CD8-positive, alpha-beta memory T cell (primary cell): ENCODE measurements around the gene SLC38A11. TPM values are rescaled to one million over a fixed set of nuclear protein-coding genes. Genes with fewer than 3 reads are reported as not detected.

Source experiments
- CTCF ChIA-PET: fragments of 350-600 bp; sonication (Branson Sonifier 250); formaldehyde crosslinking; loops from one replicate; lab custom pipeline; 2021; ENCODE audit warnings: antibody characterized with exemption; lab: Charles Lee
- POLR2A ChIA-PET: fragments of 350-600 bp; sonication (Branson Sonifier 250); formaldehyde crosslinking; loops from one replicate; lab custom pipeline; 2021; ENCODE audit warnings: antibody characterized with exemption; lab: Charles Lee
- DNase-seq, 5 donors: peaks; one replicate each; pipeline versions ENCODE4 v3.0.0 to v3.0.0-alpha.2; 2020 to 2022; ENCODE audit warnings: mixed read lengths in 1 of 5
- H3K27ac ChIP-seq: one replicate; pipeline ENCODE4 v1.7.0; 2013; ENCODE audit warnings: low read depth, mild to moderate bottlenecking, low read length, moderate library complexity
- H3K27me3 ChIP-seq: 2 replicates; pipeline ENCODE4 v1.7.0; 2013; ENCODE audit warnings: low read length, mild to moderate bottlenecking; ENCODE audit not compliant: insufficient read depth, poor library complexity, severe bottlenecking
- H3K36me3 ChIP-seq: 2 replicates; pipeline ENCODE4 v1.7.0; 2013; ENCODE audit warnings: mild to moderate bottlenecking, low read length, moderate library complexity; ENCODE audit not compliant: insufficient read depth
- H3K4me1 ChIP-seq: 2 replicates; pipeline ENCODE4 v1.7.0; 2013; ENCODE audit warnings: mild to moderate bottlenecking, low read length, moderate library complexity; ENCODE audit not compliant: insufficient read depth
- H3K4me3 ChIP-seq: 2 replicates; pipeline ENCODE4 v1.7.0; 2013; ENCODE audit warnings: mild to moderate bottlenecking, low read length
- H3K9me3 ChIP-seq: 2 replicates; pipeline ENCODE4 v1.7.0; 2013; ENCODE audit warnings: mild to moderate bottlenecking, low read length
- H3K27ac Mint-ChIP-seq, 8 donors: one replicate each; pipeline ENCODE4 v1.8.0; 2020 to 2021; ENCODE audit warnings: mixed read lengths in 8 of 8, mild to moderate bottlenecking in 6 of 8, inconsistent platforms in 3 of 8, moderate library complexity in 3 of 8
- H3K27me3 Mint-ChIP-seq, 2 donors: one replicate each; pipeline ENCODE4 v1.8.0; 2020 to 2021; ENCODE audit warnings: mixed read lengths in 2 of 2, mild to moderate bottlenecking in 1 of 2, moderate library complexity in 1 of 2
- H3K36me3 Mint-ChIP-seq, 3 donors: one replicate each; pipeline ENCODE4 v1.8.0; 2020 to 2021; ENCODE audit warnings: mixed read lengths in 3 of 3, inconsistent platforms in 1 of 3, mild to moderate bottlenecking in 1 of 3
- H3K4me1 Mint-ChIP-seq, 3 donors: one replicate each; pipeline ENCODE4 v1.8.0; 2020 to 2021; ENCODE audit warnings: mixed read lengths in 3 of 3, inconsistent platforms in 1 of 3, mild to moderate bottlenecking in 1 of 3
- H3K4me3 Mint-ChIP-seq, 7 donors: one replicate each; pipeline ENCODE4 v1.8.0; 2020 to 2021; ENCODE audit warnings: mixed read lengths in 7 of 7, mild to moderate bottlenecking in 6 of 7, moderate library complexity in 4 of 7, inconsistent platforms in 2 of 7
- H3K9me3 Mint-ChIP-seq, 5 donors: one replicate each; pipeline ENCODE4 v1.8.0; 2020 to 2022; ENCODE audit warnings: mixed read lengths in 5 of 5, mild to moderate bottlenecking in 3 of 5, moderate library complexity in 2 of 5, inconsistent platforms in 1 of 5
- polyA plus RNA-seq: library from polyadenylated mRNA; unstranded; fragments of 300-500 nt; fragmentation: Illumina TruSeq; gene quantifications from one replicate; pipeline ENCODE4 v1.2.3, GENCODE V29; 2021
- total RNA-seq, 2 experiments: library from RNA; stranded (reverse); gene quantifications; one replicate each; pipeline ENCODE4 v1.2.3, GENCODE V29; 2021

The SLC38A11 gene
- total and polyA plus RNA-seq, 3 experiments from 2014 or later, result not detected

DNA sequence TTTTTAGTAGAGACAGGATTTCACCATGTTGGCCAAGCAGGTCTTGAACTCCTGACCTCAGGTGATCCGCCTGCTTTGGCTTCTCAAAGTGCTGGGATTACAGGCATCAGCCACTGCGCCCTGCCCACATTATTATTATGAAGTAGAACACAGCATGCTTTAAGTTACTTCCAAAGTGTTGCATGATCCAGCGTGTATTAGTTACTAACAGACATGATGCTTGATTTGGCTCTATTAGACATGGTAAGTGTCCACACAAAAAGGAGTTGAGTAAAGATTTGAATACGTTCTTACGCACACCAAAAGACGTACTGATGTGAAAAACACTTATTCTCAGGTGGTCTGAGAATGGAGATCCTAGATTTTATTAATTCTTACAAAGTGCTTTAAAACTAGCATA, 50.0 kb downstream of the SLC38A11 start:
- Mint-ChIP-seq H3K27ac (no peak overlapping the region), H3K27me3 (no peaks in the 10 kb centered on the region), H3K4me3 (no peak overlapping the region), H3K36me3 (no peaks in the 10 kb centered on the region), H3K4me1 (no peaks in the 10 kb centered on the region), H3K9me3 (peaks cover 0 to 9% (median 2%) of the 10 kb centered on the region in 5 donors)
- DNase-seq, result no peak
- Histone ChIP-seq H3K27me3 (no peaks in the 10 kb centered on the region), H3K36me3 (no peaks in the 10 kb centered on the region), H3K4me3 (no peak overlapping the region), H3K27ac (no peak overlapping the region), H3K9me3 (no peaks in the 10 kb centered on the region), H3K4me1 (no peaks in the 10 kb centered on the region)
- ChIA-PET CTCF (no interaction called here), POLR2A (no interaction called here)

DNA sequence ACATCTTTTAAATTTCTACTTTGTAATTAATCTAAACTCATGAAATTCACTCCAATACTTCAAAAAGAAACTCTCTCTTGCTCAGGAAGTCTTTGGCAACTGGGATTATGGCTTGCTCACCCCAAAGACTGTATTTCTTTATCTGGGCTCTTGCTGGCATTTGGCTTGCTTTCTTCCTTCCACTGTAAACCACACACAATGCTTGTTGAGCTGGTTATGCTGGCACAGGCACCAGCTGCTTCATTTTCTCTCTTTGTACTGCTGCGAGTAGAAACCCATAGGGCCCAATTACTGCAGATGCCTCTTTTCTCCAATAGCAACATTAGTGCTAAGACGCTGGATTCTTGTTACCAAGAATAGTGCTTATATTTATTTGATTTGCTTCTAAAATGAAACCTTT, 51.4 kb downstream of the SLC38A11 start:
- H3K9me3 Mint-ChIP-seq, result peaks cover 1 to 9% (median 2%) of the 10 kb centered on the region in 5 donors
- H3K4me3 ChIP-seq, result no peak overlapping the region
- no peaks in the 10 kb centered on the region for H3K4me1 ChIP-seq
- no peak overlapping the region for H3K27ac ChIP-seq
- no peak for DNase-seq
- H3K27ac Mint-ChIP-seq, result no peak overlapping the region
- H3K27me3 Mint-ChIP-seq, result no peaks in the 10 kb centered on the region
- H3K4me3 Mint-ChIP-seq, result no peak overlapping the region
- no peaks in the 10 kb centered on the region for H3K36me3 Mint-ChIP-seq
- POLR2A ChIA-PET, result no interaction called here
- H3K27me3 ChIP-seq, result no peaks in the 10 kb centered on the region
- H3K4me1 Mint-ChIP-seq, result no peaks in the 10 kb centered on the region
- H3K9me3 ChIP-seq, result no peaks in the 10 kb centered on the region
- no peaks in the 10 kb centered on the region for H3K36me3 ChIP-seq
- CTCF ChIA-PET, result no interaction called here

GRCh38 chr2:164903204-164903603, 52.1 kb downstream of the SLC38A11 start:
- no peaks in the 10 kb centered on the region for H3K27me3 ChIP-seq
- H3K4me1 Mint-ChIP-seq, result no peaks in the 10 kb centered on the region
- H3K9me3 Mint-ChIP-seq, result peaks cover 1 to 9% (median 2%) of the 10 kb centered on the region in 5 donors
- no peaks in the 10 kb centered on the region for H3K27me3 Mint-ChIP-seq
- DNase-seq, result no peak
- no peaks in the 10 kb centered on the region for H3K9me3 ChIP-seq
- H3K36me3 Mint-ChIP-seq, result no peaks in the 10 kb centered on the region
- H3K4me1 ChIP-seq, result no peaks in the 10 kb centered on the region
- CTCF ChIA-PET, result no interaction called here
- no peak overlapping the region for H3K4me3 Mint-ChIP-seq
- no peak overlapping the region for H3K27ac Mint-ChIP-seq
- no peaks in the 10 kb centered on the region for H3K36me3 ChIP-seq
- H3K27ac ChIP-seq, result no peak overlapping the region
- no peak overlapping the region for H3K4me3 ChIP-seq
- POLR2A ChIA-PET, result no interaction called here

GRCh38 chr2:164899121-164899520, 56.2 kb downstream of the SLC38A11 start:
- CTCF ChIA-PET, result no interaction called here
- no peaks in the 10 kb centered on the region for H3K4me1 ChIP-seq
- H3K9me3 ChIP-seq, result no peaks in the 10 kb centered on the region
- H3K4me3 ChIP-seq, result no peak overlapping the region
- no peak overlapping the region for H3K27ac ChIP-seq
- no peak for DNase-seq
- Mint-ChIP-seq H3K27ac (no peak overlapping the region), H3K27me3 (peaks cover 0 to 1% of the 10 kb centered on the region in 2 donors), H3K9me3 (peaks cover 0 to 4% (median 2%) of the 10 kb centered on the region in 5 donors), H3K36me3 (no peaks in the 10 kb centered on the region), H3K4me1 (no peaks in the 10 kb centered on the region), H3K4me3 (no peak overlapping the region)
- H3K36me3 ChIP-seq, result no peaks in the 10 kb centered on the region
- POLR2A ChIA-PET, result no interaction called here
- H3K27me3 ChIP-seq, result no peaks in the 10 kb centered on the region

DNA sequence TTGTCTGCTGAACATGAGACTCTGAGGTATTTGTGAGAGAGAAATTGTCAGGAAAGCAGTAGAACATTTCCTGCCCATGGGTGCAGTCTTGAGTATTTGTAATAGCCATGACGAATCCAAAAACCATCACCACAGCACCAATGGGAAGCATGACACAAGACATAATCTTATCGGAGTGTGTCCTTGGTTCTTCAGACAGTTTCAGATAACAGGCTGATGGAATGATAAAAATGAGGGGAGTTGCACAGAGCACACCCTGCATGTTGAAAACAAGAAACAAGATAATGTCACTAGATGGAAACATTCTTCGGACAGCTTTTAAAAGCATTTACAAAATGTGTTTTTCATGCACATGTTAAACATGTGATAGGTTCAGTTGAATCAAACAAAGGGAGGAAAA, 56.9 kb downstream of the SLC38A11 start:
- CTCF ChIA-PET, result no interaction called here
- Histone ChIP-seq H3K9me3 (no peaks in the 10 kb centered on the region), H3K27ac (no peak overlapping the region), H3K27me3 (no peaks in the 10 kb centered on the region), H3K4me3 (no peak overlapping the region), H3K4me1 (no peaks in the 10 kb centered on the region), H3K36me3 (no peaks in the 10 kb centered on the region)
- no peaks in the 10 kb centered on the region for H3K4me1 Mint-ChIP-seq
- H3K36me3 Mint-ChIP-seq, result no peaks in the 10 kb centered on the region
- H3K27me3 Mint-ChIP-seq, result peaks cover 0 to 1% of the 10 kb centered on the region in 2 donors
- POLR2A ChIA-PET, result no interaction called here
- H3K9me3 Mint-ChIP-seq, result peaks cover 0 to 4% (median 2%) of the 10 kb centered on the region in 5 donors
- DNase-seq, result no peak
- no peak overlapping the region for H3K4me3 Mint-ChIP-seq
- H3K27ac Mint-ChIP-seq, result no peak overlapping the region

- H3K9me3 Mint-ChIP-seq, result peaks cover 0 to 4% (median 2%) of the 10 kb centered on the region in 5 donors
- Histone ChIP-seq H3K27me3 (no peaks in the 10 kb centered on the region), H3K27ac (no peak overlapping the region), H3K4me1 (no peaks in the 10 kb centered on the region), H3K9me3 (no peaks in the 10 kb centered on the region), H3K36me3 (no peaks in the 10 kb centered on the region), H3K4me3 (no peak overlapping the region)
- no peak overlapping the region for H3K27ac Mint-ChIP-seq
- ChIA-PET CTCF (no interaction called here), POLR2A (no interaction called here)
- peaks cover 0 to 1% of the 10 kb centered on the region in 2 donors for H3K27me3 Mint-ChIP-seq
- DNase-seq, result no peak
- no peaks in the 10 kb centered on the region for H3K4me1 Mint-ChIP-seq
- H3K36me3 Mint-ChIP-seq, result no peaks in the 10 kb centered on the region
- H3K4me3 Mint-ChIP-seq, result no peak overlapping the region
Observed at GRCh38 chr2:164897469-164898260, 57.7 kb downstream of the SLC38A11 start.

DNA sequence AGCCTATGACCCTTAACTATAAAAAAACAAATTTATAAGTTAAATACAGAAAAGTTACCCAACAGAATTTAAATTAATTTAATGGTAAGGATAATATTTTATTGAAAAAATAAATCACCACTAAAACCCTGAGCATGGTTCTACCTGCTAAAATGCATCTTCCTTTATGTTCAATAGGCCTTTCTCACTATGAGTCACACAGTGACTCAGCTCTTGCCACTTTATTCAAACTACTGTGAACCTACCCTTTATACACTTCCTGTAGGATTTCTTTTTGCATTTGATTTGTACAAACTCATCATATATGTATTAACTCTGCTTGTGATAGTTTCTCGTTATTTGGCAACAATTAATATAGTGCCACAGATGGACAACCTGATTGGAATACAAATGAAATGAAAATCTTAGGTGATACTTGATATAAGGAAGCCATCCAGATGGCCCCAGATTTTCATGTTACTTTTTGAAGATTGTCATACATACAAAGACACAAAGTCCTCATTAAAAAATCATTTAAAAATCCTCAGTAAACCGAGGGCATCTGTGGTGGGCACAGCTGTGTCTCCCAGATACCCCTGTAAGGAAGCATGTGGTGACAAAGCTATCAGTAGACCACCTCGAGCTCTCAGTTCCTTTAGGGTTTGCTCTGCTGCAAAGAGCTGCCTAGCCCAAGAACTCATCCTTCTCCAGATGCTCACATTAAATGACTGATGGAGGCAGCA, 58.5 kb downstream of the SLC38A11 start:
- H3K4me1 ChIP-seq, result no peaks in the 10 kb centered on the region
- Mint-ChIP-seq H3K36me3 (no peaks in the 10 kb centered on the region), H3K27ac (no peak overlapping the region), H3K27me3 (peaks cover 0 to 1% of the 10 kb centered on the region in 2 donors), H3K4me1 (no peaks in the 10 kb centered on the region), H3K4me3 (no peak overlapping the region), H3K9me3 (peaks cover 0 to 4% (median 2%) of the 10 kb centered on the region in 5 donors)
- CTCF ChIA-PET, result no interaction called here
- no peak overlapping the region for H3K27ac ChIP-seq
- DNase-seq, result no peak
- H3K9me3 ChIP-seq, result no peaks in the 10 kb centered on the region
- no peak overlapping the region for H3K4me3 ChIP-seq
- POLR2A ChIA-PET, result no interaction called here
- H3K36me3 ChIP-seq, result no peaks in the 10 kb centered on the region
- no peaks in the 10 kb centered on the region for H3K27me3 ChIP-seq

- POLR2A ChIA-PET, result no interaction called here
- H3K27ac ChIP-seq, result no peak overlapping the region
Observed at GRCh38 chr2:164896226-164896625, 59.1 kb downstream of the SLC38A11 start.

More at GRCh38 chr2:164896226-164896625, 59.1 kb downstream of the SLC38A11 start:
- Mint-ChIP-seq H3K27ac (no peak overlapping the region), H3K36me3 (no peaks in the 10 kb centered on the region), H3K9me3 (peaks cover 0 to 4% (median 2%) of the 10 kb centered on the region in 5 donors), H3K4me1 (no peaks in the 10 kb centered on the region), H3K4me3 (no peak overlapping the region), H3K27me3 (peaks cover 0 to 1% of the 10 kb centered on the region in 2 donors)
- H3K27me3 ChIP-seq, result no peaks in the 10 kb centered on the region
- H3K36me3 ChIP-seq, result no peaks in the 10 kb centered on the region
- no peaks in the 10 kb centered on the region for H3K9me3 ChIP-seq
- CTCF ChIA-PET, result no interaction called here
- H3K4me3 ChIP-seq, result no peak overlapping the region
- DNase-seq, result no peak
- H3K4me1 ChIP-seq, result no peaks in the 10 kb centered on the region
